DND-41 (cell line): ENCODE results near the gene PTGR2.
"Not testable (repeated sequence)": the region's sequence is repeated elsewhere in the genome, so short reads cannot be mapped to it uniquely, and the experiment has no call there.

Source experiments
- CTCF ChIP-seq: IDR thresholded peaks from 2 replicates; pipeline ENCODE4 v1.5.1; 2012; ENCODE audit warnings: borderline replicate concordance, low read length, moderate library complexity, mild to moderate bottlenecking; ENCODE audit not compliant: poor library complexity, severe bottlenecking; ENCODE audit errors: extremely low read depth
- EZH2 ChIP-seq: IDR thresholded peaks from 3 replicates; pipeline ENCODE4 v1.6.1; 2012; ENCODE audit warnings: borderline replicate concordance, low read depth, mild to moderate bottlenecking, moderate library complexity, low read length, inconsistent platforms; ENCODE audit not compliant: severe bottlenecking

GRCh38 chr14:73838293-73839034 lies 13.2 kb upstream of the PTGR2 start:
- TF ChIP-seq CTCF, EZH2: not testable (repeated sequence)
